ENCODE measurements around the gene ALK.

Gene ALK

GRCh38 chr2:29343830-29344229, 577.6 kb downstream of the ALK start:
- ATAC-seq (ENCODE audit: insufficient read depth, low read depth) (no peak), DNase-seq (no peak)
- Histone ChIP-seq H3K4me3 (ENCODE audit: low read depth in 1 of 2, low read length in 2 of 2) (no peak overlapping the region), H3K36me3 (ENCODE audit: insufficient read depth, low read length) (no peaks in the 10 kb centered on the region), H2AFZ (ENCODE audit: low read depth, low read length) (no peak overlapping the region), H3K9me3 (ENCODE audit: insufficient read depth, low read length, severe bottlenecking) (no peaks in the 10 kb centered on the region), H3K4me1 (ENCODE audit: insufficient read depth, low read length) (no peaks in the 10 kb centered on the region), H3K79me2 (ENCODE audit: insufficient read depth, low read length) (no peaks in the 10 kb centered on the region), H3K27me3 (ENCODE audit: insufficient read depth, low read length, poor library complexity) (peaks cover 10% of the 10 kb centered on the region), H4K20me1 (ENCODE audit: insufficient read depth, low read length) (no peaks in the 10 kb centered on the region; the same call in 1 of the 2 replicates), H3K9ac (ENCODE audit: low read depth, low read length) (no peak overlapping the region), H3K4me2 (ENCODE audit: insufficient read depth, low read length) (no peak overlapping the region), H3K27ac (ENCODE audit: low read length) (no peak overlapping the region)
- no peak for TF ChIP-seq EZH2 (IDR thresholded peaks at IDR 0.05; ENCODE audit: borderline replicate concordance, low read depth, low read length, severe bottlenecking)
- no peak for TF ChIP-seq CTCF (IDR thresholded peaks at IDR 0.05; ENCODE audit: borderline replicate concordance, extremely low read depth, low read length, poor library complexity, severe bottlenecking)

GRCh38 chr2:29336341-29337241, 584.8 kb downstream of the ALK start:
- Histone ChIP-seq H3K4me2 (ENCODE audit: insufficient read depth, low read length) (no peak overlapping the region), H3K4me1 (ENCODE audit: insufficient read depth, low read length) (no peaks in the 10 kb centered on the region), H4K20me1 (ENCODE audit: insufficient read depth, low read length) (no peaks in the 10 kb centered on the region; the same call in 1 of the 2 replicates), H3K9me3 (ENCODE audit: insufficient read depth, low read length, severe bottlenecking) (no peaks in the 10 kb centered on the region), H3K79me2 (ENCODE audit: insufficient read depth, low read length) (no peaks in the 10 kb centered on the region), H3K4me3 (ENCODE audit: low read depth in 1 of 2, low read length in 2 of 2) (no peak overlapping the region), H3K36me3 (ENCODE audit: insufficient read depth, low read length) (no peaks in the 10 kb centered on the region), H3K27me3 (ENCODE audit: insufficient read depth, low read length, poor library complexity) (peaks cover 10% of the 10 kb centered on the region), H3K27ac (ENCODE audit: low read length) (no peak overlapping the region), H3K9ac (ENCODE audit: low read depth, low read length) (no peak overlapping the region), H2AFZ (ENCODE audit: low read depth, low read length) (no peak overlapping the region)
- no peak for TF ChIP-seq EZH2 (IDR thresholded peaks at IDR 0.05; ENCODE audit: borderline replicate concordance, low read depth, low read length, severe bottlenecking)
- no peak for TF ChIP-seq CTCF (IDR thresholded peaks at IDR 0.05; ENCODE audit: borderline replicate concordance, extremely low read depth, low read length, poor library complexity, severe bottlenecking)
- DNase-seq, result no peak
- no peak for ATAC-seq (ENCODE audit: insufficient read depth, low read depth)

DNA sequence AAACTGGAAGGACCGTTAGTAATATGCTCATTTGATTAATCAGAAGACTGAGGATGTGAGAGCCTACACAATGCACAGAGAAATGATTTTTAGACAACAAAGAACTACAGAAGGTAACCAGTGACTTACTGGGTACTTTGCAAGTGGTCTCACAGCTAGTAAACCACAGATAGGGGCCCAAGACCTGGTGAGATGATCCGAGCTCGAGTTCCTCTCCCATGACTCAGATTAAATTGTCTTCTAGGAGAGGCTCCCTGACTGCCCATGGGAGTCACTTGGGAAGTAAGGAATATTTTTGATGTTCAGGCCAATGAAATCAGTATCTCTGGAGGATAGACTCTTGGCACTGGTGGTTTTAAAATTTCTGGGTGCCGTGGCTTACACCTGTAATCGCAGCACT, 586.0 kb downstream of the ALK start:
- H3K27ac ChIP-seq (ENCODE audit: low read length), result no peak overlapping the region
- H4K20me1 ChIP-seq (ENCODE audit: insufficient read depth, low read length), result no peaks in the 10 kb centered on the region; the same call in 1 of the 2 replicates
- H3K36me3 ChIP-seq (ENCODE audit: insufficient read depth, low read length), result no peaks in the 10 kb centered on the region
- H3K79me2 ChIP-seq (ENCODE audit: insufficient read depth, low read length), result no peaks in the 10 kb centered on the region
- no peak overlapping the region for H3K4me2 ChIP-seq (ENCODE audit: insufficient read depth, low read length)
- TF ChIP-seq EZH2 (IDR thresholded peaks at IDR 0.05; ENCODE audit: borderline replicate concordance, low read depth, low read length, severe bottlenecking), result no peak
- TF ChIP-seq CTCF (IDR thresholded peaks at IDR 0.05; ENCODE audit: borderline replicate concordance, extremely low read depth, low read length, poor library complexity, severe bottlenecking), result no peak
- no peak for ATAC-seq (ENCODE audit: insufficient read depth, low read depth)
- no peaks in the 10 kb centered on the region for H3K9me3 ChIP-seq (ENCODE audit: insufficient read depth, low read length, severe bottlenecking)
- no peak overlapping the region for H3K9ac ChIP-seq (ENCODE audit: low read depth, low read length)
- no peak for DNase-seq
- no peaks in the 10 kb centered on the region for H3K4me1 ChIP-seq (ENCODE audit: insufficient read depth, low read length)
- H3K27me3 ChIP-seq (ENCODE audit: insufficient read depth, low read length, poor library complexity), result peaks cover 3% of the 10 kb centered on the region
- no peak overlapping the region for H2AFZ ChIP-seq (ENCODE audit: low read depth, low read length)
- no peak overlapping the region for H3K4me3 ChIP-seq (ENCODE audit: low read depth in 1 of 2, low read length in 2 of 2)

Data from DND-41 (cell line).